OCI-LY7 (cell line): ENCODE results near the gene ARHGEF3. TPM values are rescaled to one million over a fixed set of nuclear protein-coding genes. Genes with fewer than 3 reads are reported as not detected.

Source experiments
- BruUV-seq: library from RNA; stranded (reverse); fragments of 400-500 nt; replicated peaks from 2 replicates; lab custom pipeline; 2021; lab: Mats Ljungman, UMichigan
- CTCF ChIA-PET: fragments of 300-600 bp; sonication (Branson Sonifier 250); formaldehyde crosslinking; loops from one replicate; lab custom pipeline; 2022; ENCODE audit warnings: antibody characterized with exemption; ENCODE audit not compliant: unreplicated experiment; lab: Charles Lee
- POLR2A ChIA-PET: fragments of 300-600 bp; sonication (Branson Sonifier 250); formaldehyde crosslinking; loops from one replicate; lab custom pipeline; 2022; ENCODE audit warnings: antibody characterized with exemption; lab: Charles Lee
- DNase-seq: peaks from one replicate; pipeline ENCODE4 v3.0.0-alpha.2; 2015; ENCODE audit warnings: low spot score
- H2AFZ ChIP-seq: fragments of 200-600 bp; sonication (generic), shearing (Covaris generic); 2 replicates; pipeline ENCODE4 v1.6.1; 2014; ENCODE audit warnings: mild to moderate bottlenecking, antibody characterized with exemption, low read length, moderate library complexity
- H3K27ac ChIP-seq: fragments of 200-600 bp; sonication (generic); 2 replicates; pipeline ENCODE4 v1.5.1; 2014; ENCODE audit warnings: mixed run types, low read depth, mild to moderate bottlenecking, moderate library complexity, low read length, inconsistent platforms; ENCODE audit not compliant: poor library complexity, severe bottlenecking
- H3K36me3 ChIP-seq: fragments of 200-600 bp; sonication (generic); 2 replicates; pipeline ENCODE4 v1.6.1; 2014; ENCODE audit warnings: mild to moderate bottlenecking, antibody characterized with exemption, low read length, moderate library complexity, mixed read lengths; ENCODE audit not compliant: insufficient read depth
- H3K4me1 ChIP-seq: fragments of 200-600 bp; sonication (generic); 2 replicates; pipeline ENCODE4 v1.5.1; 2014; ENCODE audit warnings: mild to moderate bottlenecking, low read length; ENCODE audit not compliant: insufficient read depth, poor library complexity, severe bottlenecking
- H3K4me2 ChIP-seq: fragments of 200-600 bp; sonication (generic); 2 replicates; pipeline ENCODE4 v1.6.1; 2014; ENCODE audit warnings: mild to moderate bottlenecking, low read length
- H3K4me3 ChIP-seq: fragments of 200-600 bp; sonication (generic); 2 replicates; pipeline ENCODE4 v1.5.1; 2014; ENCODE audit warnings: mild to moderate bottlenecking, low read depth, low read length; ENCODE audit not compliant: poor library complexity, severe bottlenecking
- H3K79me2 ChIP-seq: fragments of 200-600 bp; sonication (generic); 2 replicates; pipeline ENCODE4 v1.6.1; 2016; ENCODE audit warnings: low read depth, mild to moderate bottlenecking, low read length, moderate library complexity, mixed read lengths; ENCODE audit not compliant: insufficient read depth
- H3K9me2 ChIP-seq: fragments of 200-600 bp; sonication (generic); 2 replicates; pipeline ENCODE4 v1.6.1; 2016; ENCODE audit warnings: mild to moderate bottlenecking, low read length, mixed read lengths; ENCODE audit not compliant: insufficient read depth
- H3K9me3 ChIP-seq: fragments of 200-600 bp; sonication (generic); 2 replicates; pipeline ENCODE4 v1.6.1; 2014; ENCODE audit warnings: mild to moderate bottlenecking, mixed run types, low read length, mixed read lengths
- H4K20me1 ChIP-seq: fragments of 200-600 bp; sonication (generic); 2 replicates; pipeline ENCODE4 v1.6.1; 2014; ENCODE audit warnings: mild to moderate bottlenecking, antibody characterized with exemption, low read length, moderate library complexity, mixed read lengths; ENCODE audit not compliant: insufficient read depth
- CTCF ChIP-seq: fragments of 200-600 bp; sonication (generic); conservative IDR thresholded peaks from 2 replicates; pipeline ENCODE4 v1.5.1; 2014; ENCODE audit warnings: mild to moderate bottlenecking, antibody characterized with exemption, low read length, moderate library complexity, mixed read lengths
- EZH2phosphoT487 ChIP-seq: fragments of 200-600 bp; sonication (generic); IDR thresholded peaks from 2 replicates; pipeline ENCODE4 v1.6.1; 2018; ENCODE audit warnings: low read depth, borderline replicate concordance, mild to moderate bottlenecking, mixed run types, antibody characterized with exemption, low read length, moderate library complexity, mixed read lengths
- intact Hi-C: fragments of 100-400 bp; cut with micrococcal nuclease; formaldehyde crosslinking; loops from one replicate; pipeline ENCODE4 v1.10.0; 2022; ENCODE audit not compliant: unreplicated experiment
- total RNA-seq, 2 experiments: library from RNA; depleted of rRNA in 1 of 2; stranded (reverse); fragments of >200 nt in 1 of 2; shearing (Covaris generic) in 1 of 2; gene quantifications; 2 replicates each; pipeline ENCODE4 v1.2.3, GENCODE V29; 2014 to 2022

The ARHGEF3 gene
- total RNA-seq, 2 experiments from 2014 or later = 14.1 to 26.9 TPM

- no TSS peak for BruUV-seq
- no peak for TF ChIP-seq EZH2phosphoT487
- TF ChIP-seq CTCF = no peak
- Histone ChIP-seq H4K20me1 (no peaks in the 10 kb centered on the region), H3K36me3 (peaks cover 11% of the 10 kb centered on the region; the same call in 1 of the 2 replicates), H3K4me2 (no peak overlapping the region), H3K9me2 (no peaks in the 10 kb centered on the region), H3K9me3 (no peaks in the 10 kb centered on the region), H2AFZ (no peak overlapping the region), H3K27ac (no peak overlapping the region), H3K79me2 (no peaks in the 10 kb centered on the region), H3K4me3 (no peak overlapping the region), H3K4me1 (peaks cover 5% of the 10 kb centered on the region)
- intact Hi-C loops = no loop called here
- no peak for DNase-seq
- ChIA-PET CTCF (no interaction called here), POLR2A (interaction anchor here (0.9 to 1.5 kb wide), 2 partner anchors 39 to 83 kb away, joined by 4 read pairs; no protein-coding TSS in a partner anchor)
Observed at GRCh38 chr3:56772952-56773938, 28.5 kb downstream of the ARHGEF3 start.

GRCh38 chr3:56771376-56771775, 30.4 kb downstream of the ARHGEF3 start:
- CTCF ChIA-PET = no interaction called here
- intact Hi-C loops = no loop called here
- no peaks in the 10 kb centered on the region for H3K79me2 ChIP-seq
- BruUV-seq = no TSS peak
- H3K4me3 ChIP-seq = no peak overlapping the region
- no peak overlapping the region for H3K4me2 ChIP-seq
- no peaks in the 10 kb centered on the region for H3K9me2 ChIP-seq
- H2AFZ ChIP-seq = no peak overlapping the region
- peaks cover 15% of the 10 kb centered on the region; the same call in 1 of the 2 replicates for H3K36me3 ChIP-seq
- no peak for TF ChIP-seq CTCF
- no peak for TF ChIP-seq EZH2phosphoT487
- DNase-seq = no peak
- no peaks in the 10 kb centered on the region for H4K20me1 ChIP-seq
- H3K27ac ChIP-seq = no peak overlapping the region
- POLR2A ChIA-PET = no interaction called here
- H3K4me1 ChIP-seq = peaks cover 5% of the 10 kb centered on the region
- no peaks in the 10 kb centered on the region for H3K9me3 ChIP-seq
